Measurements from ENCODE around the gene CUL3. TPM values are rescaled to one million over a fixed set of nuclear protein-coding genes. Genes with fewer than 3 reads are reported as not detected.
A peak's percentile ranks its signal among the peaks of the same experiment; 100 is the strongest.
"Not testable (repeated sequence)": the region's sequence is repeated elsewhere in the genome, so short reads cannot be mapped to it uniquely, and the experiment has no call there.

CUL3 gene
- total RNA-seq, 1 experiment from 2014 or later: 132 TPM

DNA sequence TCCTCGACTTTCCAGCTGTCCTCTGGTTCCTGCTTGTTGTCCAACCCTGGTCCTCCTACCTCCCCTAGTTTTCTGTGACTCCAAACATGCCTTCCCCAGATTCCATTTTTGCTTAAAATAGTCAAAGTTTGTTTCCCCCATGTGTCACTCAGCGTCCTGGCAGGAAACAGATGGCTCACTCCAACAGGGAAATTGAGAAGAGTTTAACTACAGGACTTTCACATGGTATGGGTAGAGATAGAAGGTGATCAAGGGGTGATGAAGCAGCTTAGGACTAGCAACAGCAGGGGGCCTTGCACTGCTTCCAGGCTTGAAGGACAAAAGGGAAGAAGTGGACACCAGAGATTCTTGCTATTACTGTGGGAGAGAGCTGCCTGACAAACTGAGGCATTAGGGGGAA lies 6.1 kb upstream of the CUL3 start:
- no peak overlapping the region for H3K9ac ChIP-seq (ENCODE audit: low read length)
- H3K9me3 ChIP-seq (ENCODE audit: low read length): no peaks in the 10 kb centered on the region
- no peak overlapping the region for H3K4me3 ChIP-seq (ENCODE audit: low read length)
- no peak overlapping the region for H2AFZ ChIP-seq (ENCODE audit: low read length)
- H3K79me2 ChIP-seq (ENCODE audit: low read length): no peaks in the 10 kb centered on the region
- no peaks in the 10 kb centered on the region for H3K9me2 ChIP-seq (replicated peaks; ENCODE audit: insufficient read depth, low read length)
- H3K36me3 ChIP-seq (ENCODE audit: insufficient read depth, low read length): no peaks in the 10 kb centered on the region
- no peak for DNase-seq
- no peak overlapping the region for H3K27ac ChIP-seq (ENCODE audit: low read length)
- no peaks in the 10 kb centered on the region for H3K27me3 ChIP-seq (ENCODE audit: low read length)
- no peak overlapping the region for H3K4me2 ChIP-seq (ENCODE audit: low read depth, low read length, poor library complexity, severe bottlenecking)
- peaks cover 16% of the 10 kb centered on the region for H3K4me1 ChIP-seq (ENCODE audit: low read length)
- H4K20me1 ChIP-seq (ENCODE audit: insufficient read depth, low read depth, low read length): no peaks in the 10 kb centered on the region

DNA sequence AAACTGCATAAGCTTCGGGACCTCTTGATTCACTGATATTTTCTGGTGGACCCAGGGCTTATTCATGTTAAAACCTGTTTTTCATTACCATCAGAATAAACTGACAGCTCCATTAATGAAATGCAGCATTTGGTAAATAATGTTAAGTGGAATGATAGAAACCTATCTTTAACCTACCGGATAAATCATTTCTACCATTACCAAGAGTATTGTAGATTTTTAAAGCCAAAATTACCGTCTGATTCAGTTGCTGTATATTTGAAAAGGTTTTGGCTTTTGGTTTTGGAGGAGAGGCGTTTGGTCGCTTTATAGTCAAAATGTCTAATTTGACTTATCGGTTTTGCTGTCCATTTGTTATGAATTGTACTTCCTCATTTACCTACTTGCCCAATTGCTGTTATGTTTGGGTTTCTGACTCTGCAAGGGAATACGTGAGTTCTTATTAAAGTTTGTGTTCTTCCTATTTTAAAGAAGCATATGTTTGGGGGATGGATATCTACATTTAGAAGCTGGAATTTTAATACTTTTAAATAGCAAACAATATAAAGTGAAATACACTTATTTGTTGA lies 1.0 kb upstream of the CUL3 start:
- Histone ChIP-seq H3K4me3 (ENCODE audit: low read length) (peak overlapping the region; percentile 71), H3K36me3 (ENCODE audit: insufficient read depth, low read length) (peaks cover 18% of the 10 kb centered on the region; the same call in 1 of the 2 replicates), H2AFZ (ENCODE audit: low read length) (peak overlapping the region; percentile 85), H3K9ac (ENCODE audit: low read length) (peak overlapping the region; percentile 76), H3K4me1 (ENCODE audit: low read length) (peaks cover 42% of the 10 kb centered on the region), H3K27me3 (ENCODE audit: low read length) (no peaks in the 10 kb centered on the region), H3K79me2 (ENCODE audit: low read length) (peaks cover 33% of the 10 kb centered on the region), H4K20me1 (ENCODE audit: insufficient read depth, low read depth, low read length) (peaks cover 29% of the 10 kb centered on the region), H3K9me2 (replicated peaks; ENCODE audit: insufficient read depth, low read length) (no peaks in the 10 kb centered on the region), H3K27ac (ENCODE audit: low read length) (peak overlapping the region; percentile 46), H3K4me2 (ENCODE audit: low read depth, low read length, poor library complexity, severe bottlenecking) (peak overlapping the region; percentile 92), H3K9me3 (ENCODE audit: low read length) (no peaks in the 10 kb centered on the region)
- peak; percentile 61 for DNase-seq

DNA sequence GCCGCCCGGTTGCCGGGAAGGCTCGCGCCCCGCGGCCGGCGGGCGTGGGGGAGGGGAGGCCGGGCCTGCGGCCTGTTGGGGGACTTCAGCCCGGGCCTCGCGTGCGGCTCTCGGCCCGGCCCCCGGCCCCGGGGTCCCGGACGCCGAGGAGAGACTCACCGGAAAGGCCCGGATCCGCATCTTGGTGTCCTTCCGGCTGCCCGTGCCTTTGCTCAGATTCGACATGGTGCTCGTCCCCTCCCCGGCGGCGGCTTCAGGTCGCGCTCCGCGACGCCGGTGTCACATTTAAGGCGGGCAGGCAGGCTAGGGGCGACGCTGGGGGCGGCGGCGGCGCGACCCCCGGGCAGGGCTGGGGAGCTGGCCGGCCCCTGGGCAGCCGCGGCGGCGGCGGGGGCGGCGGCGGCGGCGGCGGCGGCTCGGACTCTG lies 365 bp downstream of the CUL3 start:
- peak; percentile 82 for DNase-seq
- Histone ChIP-seq H3K27ac (ENCODE audit: low read length) (peak overlapping the region; percentile 58), H4K20me1 (ENCODE audit: insufficient read depth, low read depth, low read length) (peaks cover 42% of the 10 kb centered on the region), H3K9me2 (replicated peaks; ENCODE audit: insufficient read depth, low read length) (no peaks in the 10 kb centered on the region), H3K36me3 (ENCODE audit: insufficient read depth, low read length) (peaks cover 18% of the 10 kb centered on the region; the same call in 1 of the 2 replicates), H3K4me1 (ENCODE audit: low read length) (peaks cover 56% of the 10 kb centered on the region), H3K4me2 (ENCODE audit: low read depth, low read length, poor library complexity, severe bottlenecking) (peak overlapping the region; percentile 47), H3K9ac (ENCODE audit: low read length) (peak overlapping the region; percentile 98), H3K79me2 (ENCODE audit: low read length) (peaks cover 47% of the 10 kb centered on the region), H3K27me3 (ENCODE audit: low read length) (no peaks in the 10 kb centered on the region), H3K9me3 (ENCODE audit: low read length) (no peaks in the 10 kb centered on the region), H2AFZ (ENCODE audit: low read length) (no peak overlapping the region), H3K4me3 (ENCODE audit: low read length) (peak overlapping the region; percentile 95)

DNA sequence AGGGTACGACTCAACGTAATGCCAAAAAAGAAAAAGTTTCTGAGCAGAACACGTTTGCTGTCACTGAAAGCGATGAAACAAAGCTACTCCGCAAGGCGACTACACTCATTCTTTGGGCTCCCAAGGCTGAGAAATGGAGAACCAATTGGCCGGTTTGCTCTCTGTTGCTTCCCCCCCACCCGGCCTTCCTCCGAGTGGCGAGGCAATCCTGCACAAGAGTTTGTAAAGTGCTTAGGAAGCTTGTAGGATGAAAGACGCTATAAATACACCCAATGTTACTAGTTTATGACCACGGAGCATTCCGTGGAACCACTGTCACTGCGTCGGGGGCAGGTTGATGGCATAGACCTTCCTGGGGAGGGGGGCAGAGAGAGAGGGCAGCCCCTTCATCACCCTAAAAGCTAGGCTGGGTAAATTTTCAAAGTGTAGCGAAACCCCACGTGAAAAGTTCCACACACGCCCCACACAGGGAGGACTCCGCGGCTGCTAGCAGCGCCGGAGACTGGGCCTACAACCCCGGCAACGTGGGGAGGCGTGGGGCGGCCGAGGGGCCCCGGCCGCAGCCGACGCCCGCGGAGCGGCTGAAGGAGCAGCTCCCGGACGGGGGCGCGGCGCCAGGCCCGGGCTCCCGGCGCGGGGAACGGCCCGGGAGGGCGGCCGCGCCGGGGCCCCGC lies 915 bp downstream of the CUL3 start:
- H3K9me2 ChIP-seq (replicated peaks; ENCODE audit: insufficient read depth, low read length): no peaks in the 10 kb centered on the region
- peaks cover 18% of the 10 kb centered on the region; the same call in 1 of the 2 replicates for H3K36me3 ChIP-seq (ENCODE audit: insufficient read depth, low read length)
- peak overlapping the region; percentile 47; the same call in 1 of the 2 replicates for H3K27ac ChIP-seq (ENCODE audit: low read length)
- peaks cover 42% of the 10 kb centered on the region for H4K20me1 ChIP-seq (ENCODE audit: insufficient read depth, low read depth, low read length)
- H3K79me2 ChIP-seq (ENCODE audit: low read length): peaks cover 53% of the 10 kb centered on the region
- H2AFZ ChIP-seq (ENCODE audit: low read length): no peak overlapping the region
- peaks cover 61% of the 10 kb centered on the region for H3K4me1 ChIP-seq (ENCODE audit: low read length)
- H3K4me2 ChIP-seq (ENCODE audit: low read depth, low read length, poor library complexity, severe bottlenecking): peak overlapping the region; percentile 80
- no peaks in the 10 kb centered on the region for H3K27me3 ChIP-seq (ENCODE audit: low read length)
- peak; percentile 74 for DNase-seq
- peak overlapping the region; percentile 98 for H3K9ac ChIP-seq (ENCODE audit: low read length)
- peak overlapping the region; percentile 95 for H3K4me3 ChIP-seq (ENCODE audit: low read length)
- H3K9me3 ChIP-seq (ENCODE audit: low read length): no peaks in the 10 kb centered on the region

DNA sequence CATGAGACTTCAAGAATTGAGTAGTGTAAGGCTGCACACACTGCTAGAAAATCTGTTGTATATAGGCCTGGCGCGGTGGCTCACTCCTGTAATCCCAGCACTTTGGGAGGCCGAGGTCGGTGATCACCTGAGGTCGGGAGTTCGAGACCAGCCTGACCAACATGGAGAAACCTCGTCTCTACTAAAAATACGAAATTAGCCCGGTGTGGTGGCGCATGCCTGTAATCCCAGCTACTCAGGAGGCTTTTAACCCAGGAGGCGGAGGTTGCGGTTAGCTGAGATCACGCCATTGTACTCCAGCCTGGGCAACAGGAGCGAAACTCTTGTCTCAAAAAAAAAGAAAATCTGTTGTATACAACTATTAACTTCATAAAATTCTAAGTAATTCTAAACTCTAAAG lies 2.1 kb downstream of the CUL3 start:
- peak overlapping the region; percentile 95 for H3K4me3 ChIP-seq (ENCODE audit: low read length)
- peaks cover 65% of the 10 kb centered on the region for H3K79me2 ChIP-seq (ENCODE audit: low read length)
- H3K9me2 ChIP-seq (replicated peaks; ENCODE audit: insufficient read depth, low read length); H3K9me3 ChIP-seq (ENCODE audit: low read length); H2AFZ ChIP-seq (ENCODE audit: low read length); H3K27me3 ChIP-seq (ENCODE audit: low read length); DNase-seq: not testable (repeated sequence)
- peaks cover 18% of the 10 kb centered on the region; the same call in 1 of the 2 replicates for H3K36me3 ChIP-seq (ENCODE audit: insufficient read depth, low read length)
- peak overlapping the region; percentile 98 for H3K9ac ChIP-seq (ENCODE audit: low read length)
- 0 out of 2 replicates have a peak overlapping the region, but pooled peaks have one; percentile 47 for H3K27ac ChIP-seq (ENCODE audit: low read length)
- H3K4me2 ChIP-seq (ENCODE audit: low read depth, low read length, poor library complexity, severe bottlenecking): peak overlapping the region; percentile 80
- peaks cover 74% of the 10 kb centered on the region for H3K4me1 ChIP-seq (ENCODE audit: low read length)
- peaks cover 42% of the 10 kb centered on the region for H4K20me1 ChIP-seq (ENCODE audit: insufficient read depth, low read depth, low read length)

DNA sequence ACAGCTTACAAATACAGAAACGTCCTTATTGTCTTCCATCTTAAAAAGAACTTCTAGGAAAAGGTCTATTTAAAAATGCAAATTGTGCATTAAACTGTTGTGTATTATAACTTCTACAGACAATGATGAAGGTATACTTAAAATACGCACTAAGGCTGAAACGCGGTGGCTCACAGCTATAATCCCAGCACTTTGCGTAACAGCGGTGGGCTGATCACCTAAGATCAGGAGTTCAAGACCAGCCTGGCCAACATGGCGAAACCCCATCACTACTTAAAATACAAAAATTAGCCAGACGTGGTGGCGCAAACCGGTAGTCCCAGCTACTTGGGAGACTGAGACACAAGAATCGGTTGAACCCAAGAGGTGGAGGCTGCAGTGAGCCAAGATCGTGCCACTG lies 4.9 kb downstream of the CUL3 start:
- Histone ChIP-seq H3K4me2 (ENCODE audit: low read depth, low read length, poor library complexity, severe bottlenecking) (peak overlapping the region; percentile 53), H2AFZ (ENCODE audit: low read length) (no peak overlapping the region), H4K20me1 (ENCODE audit: insufficient read depth, low read depth, low read length) (peaks cover 61% of the 10 kb centered on the region), H3K9ac (ENCODE audit: low read length) (no peak overlapping the region), H3K27me3 (ENCODE audit: low read length) (no peaks in the 10 kb centered on the region), H3K79me2 (ENCODE audit: low read length) (peaks cover 93% of the 10 kb centered on the region), H3K9me3 (ENCODE audit: low read length) (no peaks in the 10 kb centered on the region), H3K4me1 (ENCODE audit: low read length) (peaks cover 84% of the 10 kb centered on the region), H3K27ac (ENCODE audit: low read length) (no peak overlapping the region), H3K36me3 (ENCODE audit: insufficient read depth, low read length) (peaks cover 21% of the 10 kb centered on the region; the same call in 1 of the 2 replicates), H3K9me2 (replicated peaks; ENCODE audit: insufficient read depth, low read length) (no peaks in the 10 kb centered on the region), H3K4me3 (ENCODE audit: low read length) (no peak overlapping the region)
- no peak for DNase-seq

DNA sequence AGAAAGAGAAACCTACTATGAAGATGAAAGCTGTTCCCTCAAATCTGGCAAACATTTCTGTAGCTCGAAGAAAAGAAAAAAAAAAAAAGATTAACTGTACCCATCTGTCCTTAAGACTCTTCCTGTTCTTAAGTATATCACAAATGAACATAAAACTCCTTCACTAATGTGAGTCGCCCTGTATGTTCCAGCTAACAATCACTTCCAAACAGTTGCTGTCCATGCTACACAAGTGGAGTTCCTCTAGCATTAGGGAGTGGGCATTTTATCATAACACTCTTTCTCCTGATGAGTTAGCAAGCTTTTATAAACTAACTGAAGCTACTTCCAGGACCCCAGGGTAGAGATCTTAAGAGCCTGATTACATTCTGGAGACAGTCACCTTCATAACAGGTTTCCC lies 5.8 kb downstream of the CUL3 start:
- H3K9me2 ChIP-seq (replicated peaks; ENCODE audit: insufficient read depth, low read length): no peaks in the 10 kb centered on the region
- peaks cover 21% of the 10 kb centered on the region; the same call in 1 of the 2 replicates for H3K36me3 ChIP-seq (ENCODE audit: insufficient read depth, low read length)
- H3K9ac ChIP-seq (ENCODE audit: low read length): no peak overlapping the region
- H4K20me1 ChIP-seq (ENCODE audit: insufficient read depth, low read depth, low read length): peaks cover 69% of the 10 kb centered on the region
- H2AFZ ChIP-seq (ENCODE audit: low read length): no peak overlapping the region
- peaks cover 93% of the 10 kb centered on the region for H3K4me1 ChIP-seq (ENCODE audit: low read length)
- no peaks in the 10 kb centered on the region for H3K9me3 ChIP-seq (ENCODE audit: low read length)
- H3K27me3 ChIP-seq (ENCODE audit: low read length): no peaks in the 10 kb centered on the region
- DNase-seq: no peak
- H3K27ac ChIP-seq (ENCODE audit: low read length): 0 out of 2 replicates have a peak overlapping the region, but pooled peaks have one; percentile 57
- H3K4me3 ChIP-seq (ENCODE audit: low read length): no peak overlapping the region
- peaks cover 100% of the 10 kb centered on the region for H3K79me2 ChIP-seq (ENCODE audit: low read length)
- H3K4me2 ChIP-seq (ENCODE audit: low read depth, low read length, poor library complexity, severe bottlenecking): peak overlapping the region; percentile 53

DNA sequence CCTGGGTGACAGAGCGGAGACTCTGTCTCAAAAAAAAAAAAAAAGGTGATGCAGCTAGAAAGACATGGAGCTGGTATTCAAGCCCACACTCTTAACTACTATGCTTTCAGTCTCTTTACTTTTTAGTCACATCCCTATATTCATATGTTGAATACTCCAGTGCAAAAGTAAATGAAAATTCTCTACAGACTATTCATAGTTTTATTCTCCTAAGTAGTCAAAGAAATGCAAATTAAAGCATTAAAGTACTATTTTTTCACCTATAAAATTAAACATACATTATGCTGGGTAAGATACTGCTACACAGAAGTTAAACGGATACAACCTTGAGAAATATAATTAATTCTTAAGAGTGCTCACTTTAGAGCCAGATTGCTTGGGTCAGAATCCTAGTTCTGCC lies 7.6 kb downstream of the CUL3 start:
- H2AFZ ChIP-seq (ENCODE audit: low read length): no peak overlapping the region
- H3K36me3 ChIP-seq (ENCODE audit: insufficient read depth, low read length): peaks cover 14% of the 10 kb centered on the region; the same call in 1 of the 2 replicates
- H4K20me1 ChIP-seq (ENCODE audit: insufficient read depth, low read depth, low read length): peaks cover 51% of the 10 kb centered on the region
- peaks cover 95% of the 10 kb centered on the region for H3K4me1 ChIP-seq (ENCODE audit: low read length)
- H3K27me3 ChIP-seq (ENCODE audit: low read length): no peaks in the 10 kb centered on the region
- peak overlapping the region; percentile 57 for H3K27ac ChIP-seq (ENCODE audit: low read length)
- H3K9me3 ChIP-seq (ENCODE audit: low read length): no peaks in the 10 kb centered on the region
- no peak overlapping the region for H3K4me3 ChIP-seq (ENCODE audit: low read length)
- no peak for DNase-seq
- no peaks in the 10 kb centered on the region for H3K9me2 ChIP-seq (replicated peaks; ENCODE audit: insufficient read depth, low read length)
- H3K79me2 ChIP-seq (ENCODE audit: low read length): peaks cover 100% of the 10 kb centered on the region
- H3K4me2 ChIP-seq (ENCODE audit: low read depth, low read length, poor library complexity, severe bottlenecking): peak overlapping the region; percentile 53
- H3K9ac ChIP-seq (ENCODE audit: low read length): no peak overlapping the region

All from Karpas-422 (cell line).